GM18868 (cell line): ENCODE data around the gene ACAP2.
A peak's percentile ranks its signal among the peaks of the same experiment; 100 is the strongest.
"Not testable (repeated sequence)": the region's sequence is repeated elsewhere in the genome, so short reads cannot be mapped to it uniquely, and the experiment has no call there.

Source experiments
- ATAC-seq: cut with Tn5 transposase; IDR thresholded peaks from one replicate; pipeline ENCODE4 v1.9.1; 2021; ENCODE audit warnings: mild to moderate bottlenecking, moderate library complexity; ENCODE audit not compliant: unreplicated experiment

ACAP2 gene

GRCh38 chr3:195443391-195443989 lies 670 bp upstream of the ACAP2 start:
- no peak for ATAC-seq

DNA sequence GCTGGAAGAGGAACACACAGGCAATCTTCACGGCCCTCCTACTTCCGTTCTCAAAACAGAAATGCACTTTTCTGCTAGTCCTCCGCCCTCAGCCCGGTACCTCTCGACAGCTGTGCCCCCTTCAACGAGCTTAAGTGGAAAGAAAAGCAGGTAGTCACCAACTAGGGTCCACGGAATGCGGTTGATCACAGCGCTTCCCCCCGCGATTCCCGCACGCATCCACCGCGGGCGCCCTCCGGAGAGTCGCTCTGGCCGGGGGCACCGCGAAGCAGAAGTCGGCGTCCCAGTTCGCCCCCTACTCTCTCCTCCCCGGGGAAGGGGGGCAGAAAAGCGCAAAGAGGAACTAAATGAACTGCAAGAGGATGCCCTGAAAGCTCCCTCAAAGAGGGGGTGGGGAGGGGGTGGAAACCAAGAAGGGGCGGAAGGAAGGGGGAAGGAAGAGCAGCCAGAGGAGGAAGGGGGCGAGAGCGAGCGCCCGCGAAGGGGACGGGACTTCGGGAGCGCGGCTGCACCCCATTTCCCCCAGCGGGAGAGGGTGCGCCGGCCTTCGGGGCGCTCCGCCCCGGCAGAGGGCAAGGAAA lies 738 bp downstream of the ACAP2 start:
- ATAC-seq, result peak; percentile 0

- no peak for ATAC-seq
These were observed 1.3 kb downstream of the ACAP2 start for GRCh38 chr3:195441476-195441991.

- ATAC-seq, result no peak
These were observed 1.8 kb downstream of the ACAP2 start for GRCh38 chr3:195441051-195441450.

DNA sequence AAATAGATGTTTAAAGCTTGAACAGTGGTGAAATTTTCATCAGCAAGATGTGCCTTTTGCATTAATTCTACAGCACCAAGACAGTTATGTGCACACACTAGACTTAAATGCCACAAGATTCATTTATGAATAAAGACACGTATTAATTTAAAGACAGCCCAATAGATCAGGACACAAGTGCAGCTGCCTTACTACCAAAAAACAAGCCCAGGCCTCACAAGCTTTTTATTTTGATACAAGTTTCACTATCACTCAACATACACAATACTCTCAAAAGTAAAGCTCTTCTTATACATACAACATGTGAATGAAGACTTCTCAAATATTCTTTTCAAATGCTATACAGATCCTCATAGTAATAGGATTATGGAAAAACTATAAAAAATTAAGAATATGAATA lies 2.4 kb downstream of the ACAP2 start:
- no peak for ATAC-seq

DNA sequence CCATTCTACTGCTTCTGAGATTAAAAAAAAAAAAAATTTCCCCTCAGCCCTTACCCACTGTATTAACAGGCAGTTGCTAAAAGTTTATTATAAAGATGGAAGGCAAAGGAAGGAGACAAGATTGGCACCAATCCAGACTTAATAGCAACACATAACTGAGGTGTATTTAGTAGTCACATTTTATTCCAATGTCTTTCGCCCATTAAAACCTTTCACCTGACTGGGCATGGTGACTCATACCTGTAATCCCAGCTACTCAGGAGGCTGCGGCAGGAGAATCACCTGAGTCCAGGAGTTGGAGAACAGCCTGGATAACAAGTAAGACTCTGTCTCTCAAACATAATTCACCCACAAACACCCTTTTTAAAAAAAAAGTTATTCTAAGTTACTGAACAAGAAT lies 4.4 kb downstream of the ACAP2 start:
- ATAC-seq, result no peak

- ATAC-seq, result no peak
These were observed 17.0 kb downstream of the ACAP2 start for GRCh38 chr3:195425849-195426248.

DNA sequence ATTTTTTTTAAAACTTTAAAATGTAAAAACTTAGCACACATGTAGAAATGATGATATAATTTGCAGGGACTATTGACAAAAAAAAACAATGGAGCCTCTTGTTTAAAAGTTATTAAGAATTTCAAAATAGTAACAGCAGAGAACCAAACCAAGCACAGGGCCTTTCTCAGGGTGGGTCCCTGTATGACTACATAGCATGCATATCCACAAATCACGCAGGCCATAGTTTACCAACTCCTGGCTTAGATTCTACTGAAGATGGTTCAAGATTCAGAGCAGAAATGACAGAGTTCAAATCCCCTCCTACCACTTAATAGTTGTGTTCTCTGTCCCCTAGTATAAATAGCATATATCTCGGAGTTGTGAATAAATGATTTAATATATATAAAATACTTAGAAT lies 19.0 kb downstream of the ACAP2 start:
- ATAC-seq, result no peak

DNA sequence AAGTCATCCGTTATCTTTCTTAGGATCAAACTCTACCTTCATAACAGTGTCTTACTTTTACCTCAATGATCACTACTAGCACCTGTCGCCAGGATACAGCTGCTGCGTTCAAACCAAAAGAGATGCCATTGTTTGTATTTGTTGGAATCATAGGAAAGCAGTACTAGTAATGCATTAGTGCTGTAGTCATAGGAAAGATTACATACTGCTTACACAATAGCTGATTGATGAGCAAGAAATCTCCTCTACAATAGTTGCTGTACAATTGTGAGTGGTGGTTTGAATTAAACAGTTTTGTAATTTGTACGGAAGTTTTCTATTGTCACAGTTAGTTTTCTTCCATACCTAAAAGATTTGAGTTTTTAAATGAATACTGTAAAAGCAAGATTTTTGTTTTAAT lies 21.4 kb downstream of the ACAP2 start:
- ATAC-seq, result no peak

DNA sequence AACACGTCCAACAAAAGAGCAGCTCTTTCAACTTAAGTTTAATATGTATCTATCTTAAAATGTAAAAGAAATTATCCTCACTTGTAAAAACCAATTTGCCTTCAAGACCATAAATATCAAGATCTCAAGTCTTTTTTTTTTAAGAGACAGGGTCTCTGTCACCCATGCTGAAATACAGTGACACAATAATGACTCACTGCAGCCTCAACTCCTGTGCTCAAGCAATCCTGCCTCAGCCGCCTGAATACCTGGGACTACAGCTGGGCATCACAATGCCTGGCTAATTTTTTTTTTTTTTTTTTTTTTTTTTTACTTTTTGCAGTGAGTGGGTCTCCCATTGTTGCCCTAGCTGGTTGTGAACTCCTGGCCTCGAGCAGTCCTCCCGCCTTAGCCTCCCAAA lies 26.0 kb downstream of the ACAP2 start:
- ATAC-seq, result no peak

GRCh38 chr3:195411836-195412235 lies 31.0 kb downstream of the ACAP2 start:
- ATAC-seq, result no peak

DNA sequence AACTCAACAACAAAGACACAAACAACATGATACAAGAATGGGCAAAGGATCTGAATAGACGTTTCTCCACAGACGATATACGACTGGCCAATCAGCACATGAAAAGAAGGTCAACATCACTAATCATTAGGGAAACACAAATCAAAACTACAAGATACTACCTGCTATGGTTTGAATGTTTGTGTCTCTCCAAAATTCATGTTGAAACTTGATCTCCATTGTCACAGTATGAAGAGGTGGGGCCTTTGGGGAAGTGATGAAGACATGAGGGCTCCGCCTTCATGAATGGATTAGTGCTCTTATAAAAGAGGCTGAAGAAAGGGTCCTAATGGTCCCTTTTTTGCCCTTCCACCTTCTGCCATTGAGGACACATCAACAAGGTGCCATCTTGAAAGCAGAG lies 32.3 kb downstream of the ACAP2 start:
- ATAC-seq, result no peak

GRCh38 chr3:195407531-195408409 lies 35.0 kb downstream of the ACAP2 start:
- ATAC-seq, result no peak

- no peak for ATAC-seq
These were observed 37.2 kb downstream of the ACAP2 start for GRCh38 chr3:195405651-195406050.

DNA sequence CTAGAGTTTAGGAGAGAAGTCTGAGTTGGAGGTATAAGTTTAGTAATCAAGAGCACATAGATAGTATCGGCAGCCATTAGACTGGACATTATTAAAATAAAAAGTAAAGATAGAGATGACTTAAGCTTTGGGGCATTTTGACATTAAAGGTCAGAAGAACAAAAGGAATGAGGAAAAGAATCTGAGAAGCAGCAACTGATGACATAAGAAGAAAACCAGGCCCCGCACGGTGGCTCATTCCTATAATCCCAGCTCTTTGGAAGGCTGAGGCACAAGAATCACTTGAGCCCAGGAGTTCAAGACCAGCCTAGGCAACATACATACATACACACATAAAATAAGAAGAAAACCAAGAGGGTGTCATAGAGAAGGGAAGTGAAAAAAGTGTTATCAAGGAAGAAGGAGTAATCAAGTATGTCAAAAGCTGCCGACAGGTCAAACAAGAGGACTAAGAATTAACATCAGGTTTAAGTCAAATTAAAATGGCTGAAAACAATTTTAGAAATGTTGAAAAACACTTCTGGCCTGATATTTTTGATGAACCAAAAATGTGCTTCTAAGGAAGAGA lies 38.9 kb downstream of the ACAP2 start:
- ATAC-seq, result no peak

GRCh38 chr3:195403244-195403643 lies 39.6 kb downstream of the ACAP2 start:
- no peak for ATAC-seq

DNA sequence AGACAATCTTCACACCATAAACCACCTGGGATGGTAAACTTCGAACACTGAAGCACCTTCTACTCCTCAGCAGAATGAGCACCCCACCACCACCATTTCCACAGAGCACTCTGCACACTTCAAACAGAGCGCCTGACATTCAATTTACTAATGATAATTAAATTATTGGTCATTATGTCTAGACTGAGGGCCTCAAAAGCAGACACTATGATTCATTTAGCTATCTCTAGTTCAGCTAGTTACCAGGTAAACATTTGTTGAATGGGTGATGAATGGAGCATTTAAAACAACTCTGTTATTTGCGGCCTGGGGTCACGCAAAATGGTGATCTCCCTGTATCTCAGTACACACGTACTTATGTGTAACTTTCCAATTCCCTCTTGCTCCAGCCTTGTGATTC lies 40.9 kb downstream of the ACAP2 start:
- no peak for ATAC-seq

GRCh38 chr3:195398460-195398859 lies 44.4 kb downstream of the ACAP2 start:
- not testable (repeated sequence) for ATAC-seq

GRCh38 chr3:195397524-195397923 lies 45.3 kb downstream of the ACAP2 start:
- ATAC-seq, result no peak

- ATAC-seq, result no peak
These were observed 47.5 kb downstream of the ACAP2 start for GRCh38 chr3:195395208-195395816.

GRCh38 chr3:195394700-195395099 lies 48.1 kb downstream of the ACAP2 start:
- ATAC-seq, result no peak
